NCI-H1092 (cell line): Measurements from ENCODE around the gene DUSP11.
"Not testable (repeated sequence)": the region's sequence is repeated elsewhere in the genome, so short reads cannot be mapped to it uniquely, and the experiment has no call there.

Experiments
- DNase-seq: peaks from one replicate; lab custom pipeline; 2025; lab: John Stamatoyannopoulos, UW

DUSP11 gene

DNA sequence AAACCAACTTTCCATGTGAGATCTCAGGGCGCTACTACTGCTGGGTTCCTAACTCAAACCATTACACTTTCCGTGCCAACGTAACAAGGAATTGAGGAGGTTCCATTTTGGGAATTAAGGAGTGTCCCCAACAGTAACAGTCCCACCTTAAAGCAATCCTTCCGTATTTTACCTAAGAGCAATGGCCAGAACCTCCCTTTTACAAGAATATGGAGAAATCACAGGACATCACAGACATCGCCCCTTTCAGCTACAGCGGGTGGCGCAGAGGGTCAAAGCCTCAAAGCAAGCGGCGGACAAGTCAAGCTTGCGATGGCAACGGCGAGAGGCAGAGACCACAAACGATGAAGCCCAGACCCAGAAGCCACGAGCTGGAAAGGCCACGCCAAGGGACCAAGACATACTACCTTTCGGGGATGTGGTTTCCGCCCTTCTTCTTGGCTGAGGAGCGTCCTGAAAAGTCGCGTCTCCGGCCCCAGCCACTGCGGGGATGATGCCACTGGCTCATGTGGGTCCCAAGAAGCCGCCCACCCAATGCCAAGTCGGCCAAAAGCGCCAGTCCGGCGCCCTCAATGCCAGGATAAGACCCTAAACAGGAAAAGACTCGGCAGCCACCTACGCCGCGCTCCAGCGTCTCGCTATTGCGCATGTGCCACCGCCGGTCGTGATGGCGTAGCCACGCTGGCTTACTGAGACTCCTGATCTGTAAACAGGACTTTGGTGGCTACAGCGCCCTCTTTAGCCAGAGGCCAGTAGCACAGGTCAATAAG lies at the start of gene DUSP11:
TSS of gene DUSP11 (minus strand) at position 637 of the 770 bp plus-strand sequence. CDS start at position 508, 129 bp downstream.
- DNase-seq, result peak; percentile 92

- DNase-seq, result peak; percentile 95
These were observed 49.1 kb upstream of the DUSP11 start, which contains the start of gene STAMBP for GRCh38 chr2:73828818-73829570. Gene STAMBP (plus strand): TSS chr2:73828961. CDS start chr2:73830857, 1,896 bp downstream.

GRCh38 chr2:73828389-73828817 lies 48.5 kb upstream of the DUSP11 start:
- DNase-seq, result no peak

- DNase-seq, result no peak
These were observed 47.9 kb upstream of the DUSP11 start for GRCh38 chr2:73827660-73828388.

- peak; percentile 4 for DNase-seq
These were observed 47.1 kb upstream of the DUSP11 start for GRCh38 chr2:73827018-73827417.

DNA sequence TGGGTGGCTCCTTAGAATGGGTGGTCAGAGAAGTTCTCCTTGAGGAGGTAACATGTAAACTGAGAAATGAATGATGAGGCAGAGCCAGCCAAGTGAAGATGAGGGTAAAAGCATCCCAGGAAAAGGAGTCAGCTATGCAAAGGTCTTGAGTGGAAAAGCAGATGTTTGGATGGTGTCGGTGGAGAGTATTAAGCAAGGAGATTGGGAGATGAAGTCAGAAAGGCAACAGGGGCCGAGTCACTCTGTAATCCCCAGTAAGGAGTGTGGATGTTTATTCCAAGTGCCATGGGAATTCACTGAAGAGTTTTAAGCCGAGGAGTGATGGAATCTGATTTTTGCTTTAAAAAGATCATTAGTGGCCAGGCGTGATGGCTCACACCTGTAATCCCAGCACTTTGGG lies 45.5 kb upstream of the DUSP11 start:
- DNase-seq, result no peak

DNA sequence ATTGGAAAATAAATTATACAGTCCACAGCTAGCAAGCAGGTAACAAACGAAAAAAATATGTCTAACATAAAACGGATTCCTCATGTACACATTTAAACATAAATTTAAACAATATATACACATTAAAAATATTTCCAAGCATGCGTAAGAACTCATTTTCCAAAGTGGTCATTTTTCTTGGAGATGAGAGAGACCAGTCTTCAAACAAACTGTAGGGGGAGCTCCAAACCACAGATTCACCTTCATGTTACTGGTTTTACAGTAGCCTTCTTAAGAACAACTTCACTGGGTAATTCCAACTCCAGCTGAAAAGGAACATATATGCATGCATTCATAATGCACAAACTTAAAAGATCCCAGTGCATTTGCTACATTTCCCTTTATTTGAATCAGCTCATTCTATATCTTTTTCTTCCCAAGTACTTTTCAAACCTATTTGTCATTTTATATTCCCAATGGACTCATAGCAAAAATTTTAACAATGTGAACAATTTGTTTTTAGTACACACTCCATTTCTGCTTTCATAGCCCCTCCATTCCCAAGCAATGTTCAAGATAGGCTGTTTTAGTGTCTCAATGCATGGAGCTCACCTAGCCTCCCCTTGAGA lies 44.1 kb upstream of the DUSP11 start:
- DNase-seq, result peak; percentile 27

DNA sequence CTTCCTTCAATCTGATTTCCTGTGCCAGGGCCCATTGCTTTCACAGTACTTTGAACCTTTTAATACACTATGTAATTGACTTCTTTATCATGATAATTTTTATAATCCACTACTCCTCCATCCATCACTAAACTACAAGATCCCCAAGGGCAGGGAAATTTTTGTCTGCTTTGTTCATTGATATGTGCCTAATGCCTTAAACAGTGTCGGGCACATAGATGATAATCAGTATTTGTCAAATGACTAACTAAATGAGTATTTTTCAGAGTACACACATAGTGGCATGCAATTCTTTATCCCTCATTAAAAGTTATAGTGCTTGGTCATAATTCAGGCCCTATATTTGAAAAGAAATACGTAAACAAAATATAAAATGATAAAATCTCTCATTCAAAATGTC lies 43.5 kb upstream of the DUSP11 start:
- no peak for DNase-seq

DNA sequence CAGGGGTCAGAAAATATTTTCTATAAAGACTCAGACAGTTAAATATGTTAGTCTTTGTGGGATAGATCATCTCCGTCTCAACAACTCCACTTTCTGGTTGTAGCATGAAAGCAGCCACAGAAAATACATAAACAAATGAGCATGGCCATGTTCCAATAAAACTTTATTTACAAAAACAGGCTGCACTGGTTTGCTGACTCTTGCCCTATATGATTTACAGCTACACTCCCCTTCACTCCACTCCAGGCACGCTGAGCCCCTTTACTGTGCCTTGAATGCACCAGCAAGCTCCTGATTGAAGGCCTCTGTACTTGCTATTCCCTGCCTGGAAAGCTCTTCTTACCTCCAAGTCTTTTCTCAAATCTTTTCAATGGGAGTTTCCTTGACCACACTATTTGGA lies 43.1 kb upstream of the DUSP11 start:
- no peak for DNase-seq

- DNase-seq, result no peak
These were observed 42.4 kb upstream of the DUSP11 start for GRCh38 chr2:73822276-73822675.

DNA sequence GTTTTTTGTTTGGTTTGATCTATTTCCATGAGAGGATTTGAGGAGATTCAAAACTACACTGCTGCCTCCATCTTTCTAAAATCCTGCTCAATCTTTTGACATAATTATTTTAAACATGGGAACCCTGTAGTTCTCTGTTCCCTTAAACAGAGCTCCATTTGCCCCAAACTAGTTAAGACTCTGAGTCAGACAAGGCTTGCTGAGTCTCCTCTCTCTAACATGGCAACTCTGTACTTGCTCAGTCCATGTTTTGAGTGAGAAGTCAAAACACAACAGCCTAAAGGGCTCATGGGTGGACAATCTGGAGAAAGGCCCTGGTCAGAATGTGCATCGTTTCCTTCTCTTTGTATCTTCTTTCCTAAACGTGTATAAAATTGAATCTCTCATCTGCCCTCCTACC lies 41.8 kb upstream of the DUSP11 start:
- no peak for DNase-seq

DNA sequence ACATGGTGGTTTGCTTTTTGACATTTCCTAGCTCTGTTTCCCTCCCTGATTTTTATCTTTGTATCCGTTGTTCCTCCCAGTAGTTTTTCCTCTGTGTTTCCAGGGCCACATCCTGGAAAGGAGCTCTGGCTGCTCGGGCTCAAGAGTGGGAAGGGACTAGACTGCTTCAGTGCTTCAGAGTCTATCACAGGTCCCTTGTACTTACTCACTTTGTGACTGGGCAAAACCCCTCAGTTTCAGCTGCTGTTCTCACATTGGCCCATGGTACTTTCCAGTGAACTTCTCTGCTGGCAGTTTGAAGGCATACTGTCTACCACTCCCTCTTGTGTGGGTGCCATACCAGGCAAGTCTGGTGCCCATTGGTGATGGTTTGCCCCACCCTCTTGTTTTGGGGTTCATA lies 41.3 kb upstream of the DUSP11 start:
- DNase-seq, result no peak

DNA sequence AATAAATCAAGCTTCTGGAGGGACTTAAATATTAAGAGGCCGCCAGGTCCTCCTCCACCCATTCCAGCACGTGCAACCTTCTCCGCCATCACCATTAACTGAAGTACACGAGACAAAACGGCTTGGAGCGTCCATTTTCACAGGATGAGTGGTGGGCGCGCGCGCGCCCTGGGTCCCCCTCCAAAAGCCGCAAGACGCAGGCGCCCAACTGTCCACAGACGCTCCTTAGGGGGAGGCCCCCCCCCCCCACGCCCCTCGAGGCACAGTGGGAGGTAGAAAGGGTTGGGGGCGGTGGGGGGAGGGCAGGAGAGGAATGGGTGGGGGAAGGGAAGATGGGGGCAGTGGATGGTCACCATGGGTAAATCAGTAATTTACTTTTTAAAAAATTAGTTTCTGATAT lies 38.4 kb upstream of the DUSP11 start:
- DNase-seq, result no peak

- no peak for DNase-seq
These were observed 32.7 kb upstream of the DUSP11 start for GRCh38 chr2:73812635-73813034.

GRCh38 chr2:73811878-73812277 lies 32.0 kb upstream of the DUSP11 start:
- no peak for DNase-seq

DNA sequence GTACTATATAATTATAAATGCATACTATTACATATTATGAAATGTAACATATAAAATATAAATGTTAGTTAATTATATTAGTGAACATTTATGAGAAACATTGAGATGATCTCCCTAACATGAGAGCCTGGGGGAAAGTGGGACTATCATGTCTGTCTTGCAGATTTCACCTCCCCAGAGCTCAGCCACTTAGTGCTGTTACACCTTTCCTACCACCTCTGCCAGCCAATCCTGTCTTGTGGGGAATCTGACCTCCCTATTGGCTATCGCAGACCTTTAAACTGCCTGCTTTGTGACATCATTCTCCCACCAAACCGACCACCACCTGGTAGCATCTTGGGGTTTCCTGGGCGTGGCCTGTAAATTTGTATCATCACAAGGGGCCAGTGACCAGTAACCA lies 4.0 kb upstream of the DUSP11 start, which contains the start of gene C2orf78:
TSS of gene C2orf78 (plus strand) at position 301 of the 400 bp plus-strand sequence. CDS start 127 bp downstream, outside the sequence.
- DNase-seq, result not testable (repeated sequence)

- not testable (repeated sequence) for DNase-seq
These were observed 3.5 kb upstream of the DUSP11 start for GRCh38 chr2:73783402-73783801.

DNA sequence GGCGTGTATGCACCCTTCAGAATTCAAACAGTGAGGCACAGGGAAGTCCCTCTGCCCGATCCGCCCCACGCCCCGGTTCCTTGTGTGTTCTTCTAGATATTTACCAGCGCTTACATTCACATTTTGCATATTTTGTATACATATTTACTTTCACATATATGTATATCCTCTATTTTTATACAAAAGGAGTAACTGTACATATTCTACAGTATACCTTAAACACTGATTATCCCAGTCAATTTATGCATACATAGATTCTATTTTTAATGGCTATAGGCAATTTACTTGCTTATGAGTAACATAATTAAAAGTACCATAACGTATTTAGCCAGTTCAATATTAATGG lies 307 bp upstream of the DUSP11 start:
- no peak for DNase-seq

DNA sequence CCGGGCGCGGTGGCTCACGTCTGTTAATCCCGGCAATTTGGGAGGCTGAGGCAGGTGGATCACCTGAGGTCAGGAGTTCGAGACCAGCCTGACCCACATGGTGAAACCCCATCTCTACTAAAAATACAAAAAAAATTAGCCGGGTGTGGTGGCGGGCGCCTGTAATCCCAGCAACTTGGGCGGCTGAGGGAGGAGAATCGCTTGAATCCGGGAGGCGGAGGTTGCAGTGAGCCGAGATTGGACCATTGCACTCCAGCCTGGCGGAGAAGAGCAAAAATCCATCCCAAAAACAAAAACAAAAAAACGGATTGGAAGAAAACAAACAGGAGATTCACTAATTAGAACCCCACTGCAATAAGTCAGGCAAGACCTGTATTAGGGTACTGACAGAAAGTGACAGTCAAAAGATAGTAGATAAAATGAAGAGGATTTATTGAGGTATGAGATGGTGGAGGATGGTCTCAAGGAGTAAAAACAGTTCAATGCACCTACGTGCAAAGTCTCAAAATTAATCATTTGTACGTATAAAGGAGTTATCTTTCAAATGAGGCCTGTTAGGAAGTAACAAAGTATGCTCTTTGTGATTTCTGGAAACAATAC lies 936 bp downstream of the DUSP11 start:
- DNase-seq, result not testable (repeated sequence)

DNA sequence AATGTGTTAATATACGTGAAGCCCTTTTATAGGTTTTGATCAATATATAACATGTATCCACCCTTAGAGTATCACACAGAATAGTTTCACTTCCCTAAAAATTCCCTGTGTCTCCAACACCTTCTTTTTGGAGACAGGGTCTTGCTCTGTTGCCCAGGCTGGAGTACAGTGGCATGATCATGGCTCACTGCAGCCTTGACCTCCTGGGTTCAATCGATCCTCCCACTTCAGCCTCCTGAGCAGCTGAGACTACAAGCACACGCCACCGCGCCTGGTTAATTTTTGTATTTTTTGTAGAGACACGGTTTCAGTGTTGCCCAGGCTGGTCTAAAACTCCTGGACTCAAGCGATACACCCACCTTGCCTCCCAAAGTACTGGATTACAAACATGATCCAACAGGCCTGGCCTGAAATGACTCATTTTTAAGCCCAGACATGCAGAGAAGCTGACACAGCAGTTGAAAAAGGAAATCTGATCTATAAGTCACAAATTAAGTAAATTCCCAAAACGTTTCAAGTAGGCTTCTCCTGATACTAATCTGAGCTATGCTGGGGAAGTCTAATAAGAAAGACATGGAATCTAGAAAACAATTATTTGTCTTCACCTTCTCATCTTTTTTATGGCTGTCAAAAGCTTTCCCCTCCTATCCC lies 2.9 kb downstream of the DUSP11 start:
- DNase-seq, result no peak

DNA sequence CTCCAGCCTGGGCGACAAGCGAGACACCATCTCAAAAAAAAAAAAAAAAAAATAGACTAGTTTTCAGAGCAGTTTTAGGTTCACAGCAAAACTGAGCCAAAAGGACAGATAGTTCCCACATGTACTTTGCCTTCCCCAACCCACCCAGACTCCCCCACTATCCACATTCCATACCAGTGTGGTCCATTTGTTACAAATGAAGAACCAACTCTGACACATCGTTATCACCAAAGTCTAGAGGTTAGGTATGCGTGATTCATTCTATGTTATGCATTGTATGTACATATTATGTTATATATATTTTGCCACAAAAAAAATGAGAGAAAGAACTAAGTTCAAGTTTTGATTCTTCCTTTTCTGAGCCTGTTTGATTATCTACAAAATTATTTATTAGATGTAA lies 3.5 kb downstream of the DUSP11 start:
- DNase-seq, result no peak
